ENCODE measurements around the gene MRPL9. TPM values are rescaled to one million over a fixed set of nuclear protein-coding genes. Genes with fewer than 3 reads are reported as not detected.

MRPL9 gene
- total RNA-seq (2022; extraction: Qiagen RNA extraction; ENCODE audit: low read depth), result 70.2 to 91.4 TPM (median 83.9 TPM) in 5 replicates

GRCh38 chr1:151762941-151763921, at the start of gene MRPL9:
MRPL9 (minus strand) TSS chr1:151763496; CDS start chr1:151763479, 17 bp downstream.

GRCh38 chr1:151805066-151805820, 41.9 kb upstream of the MRPL9 start, which contains the start of gene LINGO4:
LINGO4 (minus strand) TSS chr1:151805419; CDS start chr1:151802704, 2,715 bp downstream.

GRCh38 chr1:151790071-151790939, 27.0 kb upstream of the MRPL9 start, which contains the start of gene TDRKH:
TDRKH (minus strand) TSS chr1:151790500; CDS start chr1:151783022, 7,478 bp downstream.

GRCh38 chr1:151720974-151721787, 42.1 kb downstream of the MRPL9 start, which contains the start of gene RIIAD1:
RIIAD1 (plus strand) TSS chr1:151721522; CDS start chr1:151721537, 15 bp downstream.

GRCh38 chr1:151716771-151717631, 46.3 kb downstream of the MRPL9 start, which contains the start of gene CELF3:
CELF3 (minus strand) TSS chr1:151716803; CDS start chr1:151716020, 783 bp downstream.

Other genes with a start within 250 kb of the MRPL9 start
- gene TUFT1, start 223.2 kb downstream of the MRPL9 start, total RNA-seq (2022; extraction: Qiagen RNA extraction; ENCODE audit: low read depth), result 13.2 to 16.6 TPM (median 15.2 TPM) in 5 replicates
- 6.9 to 10.9 TPM (median 8.1 TPM) in 5 replicates for gene SNX27, start 151.4 kb downstream of the MRPL9 start, total RNA-seq (2022; extraction: Qiagen RNA extraction; ENCODE audit: low read depth)
- gene CELF3, start 46.7 kb downstream of the MRPL9 start, total RNA-seq (2022; extraction: Qiagen RNA extraction; ENCODE audit: low read depth), result 0.08 TPM in 1 of 5 replicates, not detected in the others
- gene RIIAD1, start 42.0 kb downstream of the MRPL9 start, total RNA-seq (2022; extraction: Qiagen RNA extraction; ENCODE audit: low read depth), result 0.43 TPM in 1 of 5 replicates, not detected in the others
- 5.9 to 6.9 TPM (median 6.6 TPM) in 5 replicates for gene TDRKH, start 27.0 kb upstream of the MRPL9 start, total RNA-seq (2022; extraction: Qiagen RNA extraction; ENCODE audit: low read depth)
- not detected in 5 replicates for gene LINGO4, start 41.9 kb upstream of the MRPL9 start, total RNA-seq (2022; extraction: Qiagen RNA extraction; ENCODE audit: low read depth)
- 0.03 to 0.06 TPM in 2 of 5 replicates, not detected in the others for gene RORC, start 68.3 kb upstream of the MRPL9 start, total RNA-seq (2022; extraction: Qiagen RNA extraction; ENCODE audit: low read depth)
- not detected in 5 replicates for gene C2CD4D, start 76.3 kb upstream of the MRPL9 start, total RNA-seq (2022; extraction: Qiagen RNA extraction; ENCODE audit: low read depth)
- gene THEM5, start 90.2 kb upstream of the MRPL9 start, total RNA-seq (2022; extraction: Qiagen RNA extraction; ENCODE audit: low read depth), result not detected in 5 replicates
- 12.7 to 14.1 TPM (median 13.4 TPM) in 5 replicates for gene THEM4, start 146.0 kb upstream of the MRPL9 start, total RNA-seq (2022; extraction: Qiagen RNA extraction; ENCODE audit: low read depth)
- 1,952 to 2,092 TPM (median 2,021 TPM) in 5 replicates for gene S100A10, start 230.4 kb upstream of the MRPL9 start, total RNA-seq (2022; extraction: Qiagen RNA extraction; ENCODE audit: low read depth)

Data from A549 treated with CpdA at 1 μM for 4 hours (cell line).